GM23248 (cell line): Measurements from ENCODE around the gene OR8D1.

Experiments used
- EZH2 ChIP-seq: fragments of 200-600 bp; sonication (generic); IDR thresholded peaks from 2 replicates; pipeline ENCODE4 v1.6.1; 2018; ENCODE audit warnings: antibody characterized with exemption, mild to moderate bottlenecking; ENCODE audit not compliant: insufficient read depth, poor library complexity, severe bottlenecking
- EZH2phosphoT487 ChIP-seq: fragments of 200-600 bp; sonication (generic); IDR thresholded peaks from 2 replicates; pipeline ENCODE4 v1.6.1; 2018; ENCODE audit warnings: antibody characterized with exemption, moderate library complexity, mild to moderate bottlenecking, low read depth; ENCODE audit not compliant: insufficient read depth

DNA sequence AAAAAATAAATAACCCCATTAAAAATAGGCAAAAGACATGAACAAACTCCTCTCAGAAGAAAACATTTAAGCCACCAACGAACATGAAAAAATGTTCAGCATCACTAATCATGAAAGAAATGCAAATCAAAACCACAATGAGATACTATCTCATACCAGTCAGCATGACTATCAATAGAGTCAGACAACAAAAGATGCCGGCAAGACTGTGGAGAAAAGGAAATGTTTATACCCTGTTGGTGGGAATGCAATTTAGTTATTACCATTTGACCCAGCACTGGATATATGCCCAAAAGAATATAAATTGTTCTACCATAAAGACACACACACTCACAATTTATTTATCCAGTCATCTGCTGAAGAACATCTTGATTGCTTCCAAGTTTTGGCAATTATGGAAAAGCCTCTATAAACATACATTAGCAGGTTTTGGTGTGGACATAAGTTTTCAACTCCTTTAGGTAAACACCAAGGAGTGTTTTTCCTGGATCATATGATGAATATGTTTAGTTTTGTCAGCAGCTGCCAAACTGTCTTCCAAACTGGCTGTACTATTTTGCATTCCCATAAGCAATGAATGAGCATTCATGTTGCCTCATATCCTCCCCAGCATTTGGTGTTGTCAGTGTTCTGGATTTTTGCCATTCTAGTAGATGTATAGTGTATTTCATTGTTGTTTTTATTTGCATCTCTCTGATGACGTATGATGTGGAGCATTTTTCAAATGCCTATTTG, 28.0 kb downstream of the OR8D1 start:
- TF ChIP-seq EZH2 (no peak), EZH2phosphoT487 (0 out of 2 replicates have a peak, but pooled peaks have one; percentile 46)
